H9 (cell line): ENCODE measurements around the gene PAX3. TPM values are rescaled to one million over a fixed set of nuclear protein-coding genes. Genes with fewer than 3 reads are reported as not detected.

Experiments
- DNase-seq: peaks from one replicate; pipeline ENCODE4 v3.0.0-alpha.2; 2017
- H2AFZ ChIP-seq: one replicate; pipeline ENCODE4 v1.6.1; 2013; ENCODE audit warnings: mild to moderate bottlenecking, low read length, control low read depth, moderate library complexity
- H2AK5ac ChIP-seq: 2 replicates; pipeline ENCODE4 v1.6.1; 2013; ENCODE audit warnings: low read length, control low read depth, mixed read lengths; ENCODE audit not compliant: insufficient read length
- H2BK120ac ChIP-seq: one replicate; pipeline ENCODE4 v1.6.1; 2013; ENCODE audit warnings: low read depth, mild to moderate bottlenecking, low read length, control low read depth, inconsistent platforms; ENCODE audit not compliant: poor library complexity, severe bottlenecking
- H2BK12ac ChIP-seq: 2 replicates; pipeline ENCODE4 v1.6.1; 2013; ENCODE audit warnings: low read length, control low read depth, mixed read lengths, low read depth; ENCODE audit not compliant: insufficient read length
- H2BK15ac ChIP-seq: 2 replicates; pipeline ENCODE4 v1.6.1; 2013; ENCODE audit warnings: low read depth, low read length, control low read depth
- H2BK20ac ChIP-seq: one replicate; pipeline ENCODE4 v1.6.1; 2013; ENCODE audit warnings: low read depth, mild to moderate bottlenecking, low read length, control low read depth, inconsistent platforms; ENCODE audit not compliant: poor library complexity, severe bottlenecking
- H2BK5ac ChIP-seq: 2 replicates; pipeline ENCODE4 v1.6.1; 2013; ENCODE audit warnings: low read length, control low read depth, mixed read lengths; ENCODE audit not compliant: insufficient read length
- H3K14ac ChIP-seq: 2 replicates; pipeline ENCODE4 v1.6.1; 2013; ENCODE audit warnings: low read length, control low read depth; ENCODE audit not compliant: insufficient read depth
- H3K18ac ChIP-seq: 2 replicates; pipeline ENCODE4 v1.6.1; 2013; ENCODE audit warnings: low read depth, mild to moderate bottlenecking, mixed read lengths, low read length, control low read depth; ENCODE audit not compliant: insufficient read length
- H3K23ac ChIP-seq: 2 replicates; pipeline ENCODE4 v1.6.1; 2013; ENCODE audit warnings: low read length, control low read depth, mixed read lengths, low read depth; ENCODE audit not compliant: insufficient read length
- H3K23me2 ChIP-seq: 2 replicates; pipeline ENCODE4 v1.6.1; 2013; ENCODE audit warnings: low read depth, mild to moderate bottlenecking, mixed read lengths, low read length, control low read depth; ENCODE audit not compliant: insufficient read length, poor library complexity, severe bottlenecking
- H3K27ac ChIP-seq: 2 replicates; pipeline ENCODE4 v1.5.1; 2013; ENCODE audit warnings: low read length, control low read depth, mixed read lengths, low read depth; ENCODE audit not compliant: insufficient read length
- H3K27me3 ChIP-seq: 2 replicates; pipeline ENCODE4 v1.6.1; 2013; ENCODE audit warnings: low read length, control low read depth, inconsistent platforms; ENCODE audit not compliant: insufficient read depth
- H3K4ac ChIP-seq: 2 replicates; pipeline ENCODE4 v1.6.1; 2013; ENCODE audit warnings: low read depth, mild to moderate bottlenecking, control low read depth, inconsistent platforms, low read length, moderate library complexity
- H3K4me1 ChIP-seq: 2 replicates; pipeline ENCODE4 v1.6.1; 2013; ENCODE audit warnings: low read length, control low read depth, inconsistent platforms; ENCODE audit not compliant: insufficient read depth
- H3K4me2 ChIP-seq: 2 replicates; pipeline ENCODE4 v1.6.1; 2013; ENCODE audit warnings: low read length, control low read depth, mixed read lengths; ENCODE audit not compliant: insufficient read length, insufficient read depth
- H3K56ac ChIP-seq: 2 replicates; pipeline ENCODE4 v1.6.1; 2013; ENCODE audit warnings: low read depth, mild to moderate bottlenecking, mixed read lengths, low read length, control low read depth; ENCODE audit not compliant: insufficient read length
- H3K79me1 ChIP-seq: 2 replicates; pipeline ENCODE4 v1.6.1; 2013; ENCODE audit warnings: low read depth, mild to moderate bottlenecking, moderate library complexity, low read length, control low read depth, inconsistent platforms; ENCODE audit not compliant: insufficient read depth, poor library complexity, severe bottlenecking
- H3K79me2 ChIP-seq: 2 replicates; pipeline ENCODE4 v1.6.1; 2013; ENCODE audit warnings: low read length, control low read depth, inconsistent platforms; ENCODE audit not compliant: insufficient read depth
- H3K9ac ChIP-seq: 2 replicates; pipeline ENCODE4 v1.6.1; 2013; ENCODE audit warnings: low read length, control low read depth, mixed read lengths; ENCODE audit not compliant: insufficient read length; ENCODE audit errors: extremely low read depth
- H3K9me3 ChIP-seq: one replicate; pipeline ENCODE4 v1.6.1; 2013; ENCODE audit warnings: low read depth, low read length, inconsistent platforms; ENCODE audit not compliant: control insufficient read depth
- H3T11ph ChIP-seq: one replicate; pipeline ENCODE4 v1.6.1; 2013; ENCODE audit warnings: mild to moderate bottlenecking, low read length, control low read depth, inconsistent platforms
- H4K20me1 ChIP-seq: one replicate; pipeline ENCODE4 v1.6.1; 2013; ENCODE audit not compliant: control insufficient read depth, insufficient read length, insufficient read depth
- H4K5ac ChIP-seq: 2 replicates; pipeline ENCODE4 v1.6.1; 2013; ENCODE audit warnings: low read depth, mild to moderate bottlenecking, mixed read lengths, low read length, control low read depth; ENCODE audit not compliant: insufficient read length
- H4K8ac ChIP-seq: replicated peaks from 2 replicates; pipeline ENCODE4 v1.6.1; 2013; ENCODE audit warnings: low read length, control low read depth, mixed read lengths, low read depth; ENCODE audit not compliant: insufficient read length
- H4K91ac ChIP-seq: 2 replicates; pipeline ENCODE4 v1.6.1; 2013; ENCODE audit warnings: low read depth, mild to moderate bottlenecking, moderate library complexity, mixed read lengths, low read length, control low read depth; ENCODE audit not compliant: insufficient read length
- H3K27ac Mint-ChIP-seq, 3 experiments: 2 replicates in 2 of 3; 3 replicates in 1 of 3; pipeline ENCODE4 v1.8.0; 2020 to 2021; ENCODE audit warnings: mixed read lengths in 3 of 3, mild to moderate bottlenecking in 1 of 3, moderate library complexity in 1 of 3
- H3K27me3 Mint-ChIP-seq: 2 replicates; pipeline ENCODE4 v1.8.0; 2021; ENCODE audit warnings: low read depth, mild to moderate bottlenecking, moderate library complexity, mixed read lengths
- H3K36me3 Mint-ChIP-seq, 3 experiments: 2 replicates in 2 of 3; 3 replicates in 1 of 3; pipeline ENCODE4 v1.8.0; 2020 to 2021; ENCODE audit warnings: low read depth in 3 of 3, mixed read lengths in 3 of 3; ENCODE audit not compliant: insufficient read depth in 1 of 3
- H3K4me1 Mint-ChIP-seq, 2 experiments: 2 replicates each; pipeline ENCODE4 v1.8.0; 2020; ENCODE audit warnings: mixed read lengths in 2 of 2
- H3K4me3 Mint-ChIP-seq, 2 experiments: 2 replicates in 1 of 2; 3 replicates in 1 of 2; pipeline ENCODE4 v1.8.0; 2020 to 2021; ENCODE audit warnings: mild to moderate bottlenecking in 2 of 2, mixed read lengths in 2 of 2, moderate library complexity in 1 of 2
- H3K9me3 Mint-ChIP-seq, 2 experiments: 2 replicates in 1 of 2; 3 replicates in 1 of 2; pipeline ENCODE4 v1.8.0; 2020; ENCODE audit warnings: mild to moderate bottlenecking in 2 of 2, mixed read lengths in 2 of 2, moderate library complexity in 1 of 2
- WGBS: extraction: QIAGEN DNeasy Blood & Tissue Kit; methylation state at CpG from one replicate; pipeline ENCODE4 v1.1.7; 2013; ENCODE audit warnings: missing lambda C conversion rate, low lambda C conversion rate, mixed read lengths; ENCODE audit not compliant: insufficient read length; ENCODE audit errors: extremely low coverage; 5-methylcytosine and 5-hydroxymethylcytosine counted together
- total RNA-seq: library from RNA; stranded (reverse); gene quantifications from 2 replicates; pipeline ENCODE4 v1.2.1, GENCODE V29; 2021
- TF ChIP-seq, protein P1 (sequence below): fragments of 200-600 bp; sonication (generic); conservative IDR thresholded peaks from 3 replicates; pipeline ENCODE4 v1.8.0; 2021; ENCODE audit warnings: antibody characterized with exemption, mild to moderate bottlenecking

PAX3 gene
- total RNA-seq, 1 experiment from 2014 or later = not detected

GRCh38 chr2:222338374-222338773 is 39.6 kb upstream of the PAX3 start:
- Mint-ChIP-seq H3K4me3 (no peak overlapping the region), H3K27me3 (peaks cover 32% of the 10 kb centered on the region), H3K36me3 (no peaks in the 10 kb centered on the region; a peak in 2 of 7 replicates), H3K27ac (no peak overlapping the region), H3K9me3 (peaks cover 4 to 9% of the 10 kb centered on the region in 2 experiments; a peak in 3 of 5 replicates), H3K4me1 (no peaks in the 10 kb centered on the region)
- no peak overlapping the region for H3K23ac ChIP-seq
- no peak overlapping the region for H2BK15ac ChIP-seq
- H3K14ac ChIP-seq = no peak overlapping the region
- no peaks in the 10 kb centered on the region for H3K27me3 ChIP-seq
- H2BK5ac ChIP-seq = no peak overlapping the region
- no peak overlapping the region for H4K8ac ChIP-seq
- no peak overlapping the region for H3K56ac ChIP-seq
- H2BK120ac ChIP-seq = no peak overlapping the region
- H2AFZ ChIP-seq = no peak overlapping the region
- H3T11ph ChIP-seq = no peak overlapping the region
- H3K4me1 ChIP-seq = no peaks in the 10 kb centered on the region
- no peak overlapping the region for H2BK12ac ChIP-seq
- no peak overlapping the region for H4K5ac ChIP-seq
- H3K18ac ChIP-seq = no peak overlapping the region
- no peaks in the 10 kb centered on the region for H3K79me2 ChIP-seq
- H3K23me2 ChIP-seq = no peaks in the 10 kb centered on the region
- DNase-seq = no peak
- H3K4ac ChIP-seq = no peak overlapping the region
- no peak overlapping the region for H3K27ac ChIP-seq
- H3K9ac ChIP-seq = no peak overlapping the region
- H2BK20ac ChIP-seq = no peak overlapping the region
- no peak overlapping the region for H4K91ac ChIP-seq
- H3K9me3 ChIP-seq = no peaks in the 10 kb centered on the region
- WGBS = no CpG with 5 or more reads among the region's 1 CpG
- no peak overlapping the region for H3K4me2 ChIP-seq
- H4K20me1 ChIP-seq = no peaks in the 10 kb centered on the region
- no peaks in the 10 kb centered on the region for H3K79me1 ChIP-seq
- TF ChIP-seq, protein P1, sequence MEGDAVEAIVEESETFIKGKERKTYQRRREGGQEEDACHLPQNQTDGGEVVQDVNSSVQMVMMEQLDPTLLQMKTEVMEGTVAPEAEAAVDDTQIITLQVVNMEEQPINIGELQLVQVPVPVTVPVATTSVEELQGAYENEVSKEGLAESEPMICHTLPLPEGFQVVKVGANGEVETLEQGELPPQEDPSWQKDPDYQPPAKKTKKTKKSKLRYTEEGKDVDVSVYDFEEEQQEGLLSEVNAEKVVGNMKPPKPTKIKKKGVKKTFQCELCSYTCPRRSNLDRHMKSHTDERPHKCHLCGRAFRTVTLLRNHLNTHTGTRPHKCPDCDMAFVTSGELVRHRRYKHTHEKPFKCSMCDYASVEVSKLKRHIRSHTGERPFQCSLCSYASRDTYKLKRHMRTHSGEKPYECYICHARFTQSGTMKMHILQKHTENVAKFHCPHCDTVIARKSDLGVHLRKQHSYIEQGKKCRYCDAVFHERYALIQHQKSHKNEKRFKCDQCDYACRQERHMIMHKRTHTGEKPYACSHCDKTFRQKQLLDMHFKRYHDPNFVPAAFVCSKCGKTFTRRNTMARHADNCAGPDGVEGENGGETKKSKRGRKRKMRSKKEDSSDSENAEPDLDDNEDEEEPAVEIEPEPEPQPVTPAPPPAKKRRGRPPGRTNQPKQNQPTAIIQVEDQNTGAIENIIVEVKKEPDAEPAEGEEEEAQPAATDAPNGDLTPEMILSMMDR = no peak
- no peak overlapping the region for H2AK5ac ChIP-seq
